PC-3 (cell line): ENCODE results near the gene VWA2. TPM values are rescaled to one million over a fixed set of nuclear protein-coding genes. Genes with fewer than 3 reads are reported as not detected.

Experiments
- ATAC-seq: fragments of 200-7000 bp; cut with Tn5 transposase; 2 replicates; pipeline ENCODE4 v1.9.1; 2020; ENCODE audit warnings: mild to moderate bottlenecking, moderate library complexity
- BruUV-seq: library from RNA; stranded (reverse); fragments of 400-500 nt; replicated peaks from 2 replicates; lab custom pipeline; 2021; lab: Mats Ljungman, UMichigan
- CTCF ChIA-PET: fragments of 300-600 bp; sonication (Branson Sonifier 250); formaldehyde crosslinking; loops from one replicate; lab custom pipeline; 2022; ENCODE audit warnings: antibody characterized with exemption; lab: Charles Lee
- POLR2A ChIA-PET: fragments of 300-600 bp; sonication (Branson Sonifier 250); formaldehyde crosslinking; loops from one replicate; lab custom pipeline; 2022; ENCODE audit warnings: antibody characterized with exemption; ENCODE audit not compliant: unreplicated experiment; lab: Charles Lee
- DNase-seq: peaks from one replicate; pipeline ENCODE4 v3.0.0-alpha.2; 2015
- H2AFZ ChIP-seq: fragments of 300-600 bp; sonication (generic); 2 replicates; pipeline ENCODE4 v1.6.0; 2016; ENCODE audit warnings: antibody characterized with exemption, low read length
- H3F3A ChIP-seq: fragments of 300-600 bp; sonication (generic); one replicate; pipeline ENCODE4 v1.6.0; 2017; ENCODE audit warnings: antibody characterized with exemption, low read length, control low read depth, mild to moderate bottlenecking; ENCODE audit not compliant: unreplicated experiment
- H3K27ac ChIP-seq: fragments of 300-600 bp; sonication (generic); 2 replicates; pipeline ENCODE4 v1.5.1; 2016; ENCODE audit warnings: mild to moderate bottlenecking, low read length
- H3K27me3 ChIP-seq: fragments of 300-600 bp; sonication (generic); 2 replicates; pipeline ENCODE4 v1.6.1; 2016; ENCODE audit warnings: low read length, mixed read lengths
- H3K36me3 ChIP-seq: fragments of 300-600 bp; sonication (generic); 2 replicates; pipeline ENCODE4 v1.6.1; 2016; ENCODE audit warnings: low read depth, mixed run types, low read length, mixed read lengths
- H3K4me1 ChIP-seq: fragments of 300-600 bp; sonication (generic); 2 replicates; pipeline ENCODE4 v1.5.1; 2016; ENCODE audit warnings: low read length; ENCODE audit not compliant: insufficient read depth
- H3K4me2 ChIP-seq: fragments of 300-600 bp; sonication (generic); 2 replicates; pipeline ENCODE4 v1.6.0; 2016; ENCODE audit warnings: low read length
- H3K4me3 ChIP-seq: fragments of 300-600 bp; sonication (generic); 2 replicates; pipeline ENCODE4 v1.5.1; 2016; ENCODE audit warnings: mild to moderate bottlenecking, low read length, mixed read lengths
- H3K79me2 ChIP-seq: fragments of 300-600 bp; sonication (generic); 2 replicates; pipeline ENCODE4 v1.6.1; 2017; ENCODE audit warnings: low read length, mixed read lengths
- H3K9ac ChIP-seq: fragments of 300-600 bp; sonication (generic); 2 replicates; pipeline ENCODE4 v1.6.0; 2016; ENCODE audit warnings: mild to moderate bottlenecking, low read length
- H3K9me2 ChIP-seq: fragments of 300-600 bp; sonication (generic); replicated peaks from 2 replicates; pipeline ENCODE4 v1.6.1; 2016; ENCODE audit warnings: mixed run types, low read length, mixed read lengths
- H3K9me3 ChIP-seq: fragments of 300-600 bp; sonication (generic); 2 replicates; pipeline ENCODE4 v1.6.1; 2016; ENCODE audit warnings: low read length, mixed read lengths
- H4K20me1 ChIP-seq: fragments of 300-600 bp; sonication (generic); 2 replicates; pipeline ENCODE4 v1.6.1; 2016; ENCODE audit warnings: low read length, mixed read lengths
- CTCF ChIP-seq: fragments of 300-600 bp; sonication (generic); conservative IDR thresholded peaks from 2 replicates; pipeline ENCODE4 v1.5.1; 2017; ENCODE audit warnings: antibody characterized with exemption, low read depth, mild to moderate bottlenecking, low read length
- EZH2 ChIP-seq: fragments of 300-600 bp; sonication (generic); IDR thresholded peaks from one replicate; pipeline ENCODE4 v1.6.1; 2017; ENCODE audit warnings: antibody characterized with exemption, mild to moderate bottlenecking, low read length; ENCODE audit not compliant: unreplicated experiment
- EZH2phosphoT487 ChIP-seq: fragments of 300-600 bp; sonication (generic); IDR thresholded peaks from 2 replicates; pipeline ENCODE4 v1.6.1; 2018; ENCODE audit warnings: mild to moderate bottlenecking, antibody characterized with exemption, low read length, borderline replicate concordance
- intact Hi-C: fragments of 100-400 bp; cut with micrococcal nuclease; formaldehyde crosslinking; loops from 2 replicates; pipeline ENCODE4 v1.9.0; 2023
- total RNA-seq: library from RNA; depleted of rRNA; stranded (reverse); fragments of >200 nt; gene quantifications from 2 replicates; pipeline ENCODE4 v1.2.3, GENCODE V29; 2014

VWA2 gene
- total RNA-seq, 1 experiment from 2014 or later: not detected

DNA sequence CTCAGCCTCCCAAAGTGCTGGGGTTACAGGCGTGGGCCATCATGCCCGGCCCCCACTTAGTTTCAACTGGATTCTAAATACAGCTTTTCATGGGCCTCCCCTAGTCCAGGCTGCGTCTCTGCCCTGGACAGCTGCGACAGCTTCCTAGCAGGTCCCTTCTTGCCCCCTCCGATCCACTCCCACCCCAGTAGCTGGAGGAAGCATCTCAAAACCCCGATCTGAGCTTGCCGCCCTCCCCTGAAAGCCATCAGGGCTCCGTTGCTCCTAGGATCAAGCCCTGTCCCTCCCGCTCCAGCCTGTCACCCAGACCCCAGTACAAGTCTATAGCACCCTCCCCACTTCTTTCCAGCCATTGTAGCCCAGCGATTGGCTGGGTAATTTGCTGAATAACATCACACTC is 64.5 kb downstream of the VWA2 start:
- Histone ChIP-seq H3F3A (no peaks in the 10 kb centered on the region), H2AFZ (no peak overlapping the region), H3K4me1 (peaks cover 12% of the 10 kb centered on the region), H3K27ac (no peak overlapping the region), H3K36me3 (no peaks in the 10 kb centered on the region), H4K20me1 (no peaks in the 10 kb centered on the region), H3K9ac (no peak overlapping the region), H3K27me3 (no peaks in the 10 kb centered on the region), H3K4me2 (peak overlapping the region; percentile 88; the same call in 1 of the 2 replicates), H3K9me3 (no peaks in the 10 kb centered on the region), H3K9me2 (no peaks in the 10 kb centered on the region), H3K79me2 (no peaks in the 10 kb centered on the region), H3K4me3 (no peak overlapping the region)
- ChIA-PET CTCF (interaction anchor here (0.5 to 1.6 kb wide), 7 partner anchors 100 to 405 kb away, joined by 3 to 9 read pairs (median 4); no protein-coding TSS in a partner anchor), POLR2A (no interaction called here)
- intact Hi-C loops: loop anchor here (10.0 kb wide), 1 partner anchor 481 kb away; no protein-coding TSS in a partner anchor
- BruUV-seq: no TSS peak
- no peak for TF ChIP-seq CTCF
- no peak for TF ChIP-seq EZH2phosphoT487
- ATAC-seq: no peak
- no peak for DNase-seq

DNA sequence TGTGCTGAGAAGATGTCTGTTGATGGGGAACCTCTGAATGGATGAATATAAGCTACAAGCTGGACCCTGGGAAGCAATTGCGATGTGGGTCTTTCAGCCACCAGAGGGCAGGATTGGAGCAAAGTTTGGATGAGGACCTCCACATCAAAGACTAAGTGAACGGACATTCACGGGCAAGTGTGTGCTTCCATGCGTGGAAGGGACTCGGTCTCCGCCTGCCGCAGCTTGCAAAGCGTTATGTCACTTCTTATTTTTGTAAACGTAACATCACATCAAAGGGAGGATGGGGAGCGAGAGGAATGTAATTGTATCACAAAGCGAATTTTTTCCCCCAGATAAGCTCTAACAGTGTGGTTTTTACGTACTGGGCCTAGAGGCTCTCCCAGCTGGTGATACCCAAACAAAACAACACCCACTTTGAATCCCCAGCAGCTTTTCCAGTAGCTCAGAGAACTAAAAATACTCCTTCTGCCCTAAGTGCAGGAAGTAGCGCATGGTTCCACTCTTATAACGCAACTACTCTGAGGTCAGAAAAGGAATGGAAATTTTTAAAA is 65.0 kb downstream of the VWA2 start:
- peak; percentile 72 for TF ChIP-seq CTCF
- TF ChIP-seq EZH2phosphoT487: no peak
- Histone ChIP-seq H3K27me3 (no peaks in the 10 kb centered on the region), H3K9me3 (no peaks in the 10 kb centered on the region), H3K4me3 (peak overlapping the region; percentile 65), H3K4me2 (peak overlapping the region; percentile 88), H4K20me1 (no peaks in the 10 kb centered on the region), H3K9me2 (no peaks in the 10 kb centered on the region), H3K4me1 (peaks cover 12% of the 10 kb centered on the region), H3K27ac (no peak overlapping the region), H2AFZ (peak overlapping the region; percentile 79), H3K9ac (peak overlapping the region; percentile 48), H3K79me2 (no peaks in the 10 kb centered on the region), H3F3A (no peaks in the 10 kb centered on the region), H3K36me3 (no peaks in the 10 kb centered on the region)
- intact Hi-C loops: loop anchor here (1.0 to 10.0 kb wide), 3 partner anchors 133 to 481 kb away; no protein-coding TSS in a partner anchor
- CTCF ChIA-PET: interaction anchor here (0.5 to 1.6 kb wide), 9 partner anchors 88 to 405 kb away, joined by 3 to 9 read pairs (median 4); no protein-coding TSS in a partner anchor
- POLR2A ChIA-PET: no interaction called here
- peak; percentile 59 for ATAC-seq
- peak; percentile 87 for DNase-seq
- BruUV-seq: no TSS peak

DNA sequence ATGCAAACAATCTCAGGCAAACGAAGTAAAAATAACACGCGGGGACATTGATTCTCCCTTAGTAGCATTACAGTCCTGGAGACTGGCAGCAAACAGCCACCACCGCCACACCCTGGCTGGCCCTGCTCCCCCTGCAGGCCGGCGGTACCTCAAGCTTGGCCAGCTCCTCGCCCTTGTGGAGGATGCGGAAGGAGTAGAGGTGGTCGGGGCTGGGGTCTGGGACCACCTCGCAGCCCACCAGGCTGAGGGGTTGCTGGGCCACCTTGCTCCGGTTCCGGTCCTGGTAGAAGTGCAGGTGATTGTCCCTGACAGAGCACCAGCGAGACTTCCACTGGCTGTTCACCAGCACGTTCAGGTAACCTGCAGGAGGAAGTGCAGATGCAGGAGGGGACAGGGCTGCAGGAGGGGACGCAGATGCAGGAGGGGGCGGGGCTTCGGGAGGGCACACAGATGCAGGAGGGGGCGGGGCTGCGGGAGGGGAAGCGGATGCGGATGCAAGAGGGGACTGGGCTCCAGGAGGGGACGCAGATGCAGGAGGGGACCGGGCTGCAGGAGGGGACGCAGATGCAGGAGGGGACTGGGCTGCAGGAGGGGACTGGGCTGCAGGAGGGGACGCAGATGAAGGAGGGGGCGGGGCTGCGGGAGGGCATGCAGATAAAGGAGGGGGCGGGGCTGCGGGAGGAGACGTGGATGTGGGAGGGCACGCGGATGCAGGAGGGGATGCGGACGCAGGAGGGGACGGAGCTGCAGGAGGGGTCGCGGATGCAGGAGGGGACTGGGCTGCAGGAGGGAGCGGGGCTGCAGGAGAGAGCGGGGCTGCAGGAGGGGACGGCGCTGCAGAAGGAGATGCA is 65.7 kb downstream of the VWA2 start:
- ATAC-seq (peak; percentile 60), DNase-seq (peak; percentile 39)
- POLR2A ChIA-PET: no interaction called here
- Histone ChIP-seq H3K36me3 (no peaks in the 10 kb centered on the region), H3K4me3 (peak overlapping the region; percentile 65), H3K27me3 (no peaks in the 10 kb centered on the region), H2AFZ (peak overlapping the region; percentile 79), H4K20me1 (no peaks in the 10 kb centered on the region), H3K79me2 (no peaks in the 10 kb centered on the region), H3K4me2 (peak overlapping the region; percentile 88), H3K27ac (no peak overlapping the region), H3K9me2 (no peaks in the 10 kb centered on the region), H3K4me1 (peaks cover 12% of the 10 kb centered on the region), H3K9me3 (no peaks in the 10 kb centered on the region), H3K9ac (peak overlapping the region; percentile 48), H3F3A (no peaks in the 10 kb centered on the region)
- no TSS peak for BruUV-seq
- TF ChIP-seq EZH2phosphoT487 (no peak), EZH2 (no peak), CTCF (peak; percentile 54)
- intact Hi-C loops: loop anchor here (1.0 to 10.0 kb wide), 3 partner anchors 133 to 480 kb away; no protein-coding TSS in a partner anchor
- CTCF ChIA-PET: interaction anchor here (0.7 to 1.6 kb wide), 7 partner anchors 88 to 243 kb away, joined by 3 to 9 read pairs (median 4); no protein-coding TSS in a partner anchor
